Lower leg skin (tissue), 3 donors: ENCODE data around the gene CALD1.

Experiments used
- POLR2A ChIP-seq, 2 donors: fragments of 450-650 bp; IDR thresholded peaks; one replicate each; pipeline ENCODE4 v1.6.1; 2016 to 2017; ENCODE audit warnings: antibody characterized with exemption in 2 of 2, mild to moderate bottlenecking in 1 of 2, moderate library complexity in 1 of 2
- TF ChIP-seq, protein P1 (sequence below), 3 donors: fragments of 450-650 bp; IDR thresholded peaks; one replicate each; pipeline ENCODE4 v1.5.1; 2016; ENCODE audit warnings: antibody characterized with exemption in 3 of 3, mild to moderate bottlenecking in 3 of 3, moderate library complexity in 2 of 3

- TF ChIP-seq, protein P1, sequence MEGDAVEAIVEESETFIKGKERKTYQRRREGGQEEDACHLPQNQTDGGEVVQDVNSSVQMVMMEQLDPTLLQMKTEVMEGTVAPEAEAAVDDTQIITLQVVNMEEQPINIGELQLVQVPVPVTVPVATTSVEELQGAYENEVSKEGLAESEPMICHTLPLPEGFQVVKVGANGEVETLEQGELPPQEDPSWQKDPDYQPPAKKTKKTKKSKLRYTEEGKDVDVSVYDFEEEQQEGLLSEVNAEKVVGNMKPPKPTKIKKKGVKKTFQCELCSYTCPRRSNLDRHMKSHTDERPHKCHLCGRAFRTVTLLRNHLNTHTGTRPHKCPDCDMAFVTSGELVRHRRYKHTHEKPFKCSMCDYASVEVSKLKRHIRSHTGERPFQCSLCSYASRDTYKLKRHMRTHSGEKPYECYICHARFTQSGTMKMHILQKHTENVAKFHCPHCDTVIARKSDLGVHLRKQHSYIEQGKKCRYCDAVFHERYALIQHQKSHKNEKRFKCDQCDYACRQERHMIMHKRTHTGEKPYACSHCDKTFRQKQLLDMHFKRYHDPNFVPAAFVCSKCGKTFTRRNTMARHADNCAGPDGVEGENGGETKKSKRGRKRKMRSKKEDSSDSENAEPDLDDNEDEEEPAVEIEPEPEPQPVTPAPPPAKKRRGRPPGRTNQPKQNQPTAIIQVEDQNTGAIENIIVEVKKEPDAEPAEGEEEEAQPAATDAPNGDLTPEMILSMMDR (IDR thresholded peaks at IDR 0.05) = no peak
- no peak for TF ChIP-seq POLR2A (IDR thresholded peaks at IDR 0.05)
These were observed 48.5 kb downstream of the CALD1 start for GRCh38 chr7:134827889-134828288.
